Loucy (cell line): Measurements from ENCODE around the gene AIF1.

Source experiments
- H2AFZ ChIP-seq: fragments of 200-600 bp; sonication (generic); 2 replicates; pipeline ENCODE4 v1.6.0; 2016; ENCODE audit warnings: antibody characterized with exemption, mild to moderate bottlenecking, low read length, moderate library complexity
- H3F3A ChIP-seq: fragments of 200-600 bp; 2 replicates; pipeline ENCODE4 v1.6.0; 2016; ENCODE audit warnings: antibody characterized with exemption, low read depth, mild to moderate bottlenecking
- H3K27me3 ChIP-seq: fragments of 200-600 bp; sonication (generic); 2 replicates; pipeline ENCODE4 v1.6.1; 2014; ENCODE audit warnings: low read length, mild to moderate bottlenecking; ENCODE audit not compliant: insufficient read depth, poor library complexity, severe bottlenecking
- H3K36me3 ChIP-seq: fragments of 200-600 bp; sonication (generic); 2 replicates; pipeline ENCODE4 v1.6.1; 2016; ENCODE audit warnings: low read length; ENCODE audit not compliant: insufficient read depth
- H3K4me1 ChIP-seq: fragments of 200-600 bp; sonication (generic); 2 replicates; pipeline ENCODE4 v1.5.1; 2014; ENCODE audit warnings: low read length, mild to moderate bottlenecking; ENCODE audit not compliant: insufficient read depth, poor library complexity, severe bottlenecking
- H3K4me2 ChIP-seq: fragments of 200-600 bp; sonication (generic); 2 replicates; pipeline ENCODE4 v1.6.0; 2014; ENCODE audit warnings: antibody characterized with exemption, low read length, low read depth, mild to moderate bottlenecking; ENCODE audit not compliant: poor library complexity, severe bottlenecking
- H3K4me3 ChIP-seq: fragments of 200-600 bp; sonication (generic); 2 replicates; pipeline ENCODE4 v1.5.1; 2014; ENCODE audit warnings: low read length, mild to moderate bottlenecking, mixed read lengths; ENCODE audit not compliant: poor library complexity, severe bottlenecking
- H3K79me2 ChIP-seq: fragments of 200-600 bp; sonication (generic); 2 replicates; pipeline ENCODE4 v1.6.1; 2014; ENCODE audit warnings: low read length; ENCODE audit not compliant: insufficient read depth
- H3K9ac ChIP-seq: fragments of 200-600 bp; sonication (generic); 2 replicates; pipeline ENCODE4 v1.6.0; 2014; ENCODE audit warnings: mild to moderate bottlenecking, low read depth, low read length, moderate library complexity; ENCODE audit not compliant: poor library complexity, severe bottlenecking
- H3K9me2 ChIP-seq: fragments of 200-600 bp; sonication (generic); replicated peaks from 2 replicates; pipeline ENCODE4 v1.6.1; 2016; ENCODE audit warnings: low read depth, low read length, mixed read lengths
- H3K9me3 ChIP-seq: fragments of 200-600 bp; sonication (generic); 2 replicates; pipeline ENCODE4 v1.6.1; 2014; ENCODE audit warnings: mild to moderate bottlenecking, antibody characterized with exemption, low read length, low read depth; ENCODE audit not compliant: insufficient read depth
- H4K20me1 ChIP-seq: fragments of 200-600 bp; sonication (generic); 2 replicates; pipeline ENCODE4 v1.6.0; 2014; ENCODE audit warnings: antibody characterized with exemption, low read length, mild to moderate bottlenecking; ENCODE audit not compliant: insufficient read depth, poor library complexity, severe bottlenecking
- CTCF ChIP-seq: fragments of 200-600 bp; sonication (generic); conservative IDR thresholded peaks from 2 replicates; pipeline ENCODE4 v1.5.1; 2014; ENCODE audit warnings: mild to moderate bottlenecking, antibody characterized with exemption, low read length
- EZH2phosphoT487 ChIP-seq: fragments of 200-600 bp; IDR thresholded peaks from 2 replicates; pipeline ENCODE4 v1.6.1; 2018; ENCODE audit warnings: antibody characterized with exemption, mild to moderate bottlenecking, moderate library complexity, borderline replicate concordance

The AIF1 gene

GRCh38 chr6:31585491-31585890, 29.5 kb upstream of the AIF1 start:
- Histone ChIP-seq H4K20me1 (no peaks in the 10 kb centered on the region), H3K4me1 (peaks cover 68% of the 10 kb centered on the region), H3K9me3 (no peaks in the 10 kb centered on the region), H3K9ac (peak overlapping the region; percentile 85), H3K9me2 (no peaks in the 10 kb centered on the region), H3K4me2 (peak overlapping the region; percentile 93), H3K27me3 (no peaks in the 10 kb centered on the region), H2AFZ (no peak overlapping the region), H3K36me3 (no peaks in the 10 kb centered on the region), H3F3A (peaks cover 3% of the 10 kb centered on the region; the same call in 1 of the 2 replicates), H3K4me3 (peak overlapping the region; percentile 70), H3K79me2 (peaks cover 49% of the 10 kb centered on the region)
- TF ChIP-seq CTCF (peak; percentile 73), EZH2phosphoT487 (no peak)

GRCh38 chr6:31586008-31586407, 29.0 kb upstream of the AIF1 start, which contains the start of gene LST1:
LST1 (plus strand) TSS chr6:31586277; CDS start chr6:31587300, 1,023 bp downstream.
- Histone ChIP-seq H3K27me3 (no peaks in the 10 kb centered on the region), H3K4me1 (peaks cover 66% of the 10 kb centered on the region), H3K9me2 (no peaks in the 10 kb centered on the region), H3K9me3 (no peaks in the 10 kb centered on the region), H3K36me3 (no peaks in the 10 kb centered on the region), H3F3A (peaks cover 3% of the 10 kb centered on the region; the same call in 1 of the 2 replicates), H3K4me2 (peak within 1 kb of the TSS; percentile 93), H4K20me1 (no peaks in the 10 kb centered on the region), H2AFZ (no peak within 1 kb of the TSS), H3K79me2 (peaks cover 47% of the 10 kb centered on the region), H3K9ac (peak within 1 kb of the TSS; percentile 85), H3K4me3 (peak within 1 kb of the TSS; percentile 70)
- TF ChIP-seq EZH2phosphoT487, result no peak
- no peak for TF ChIP-seq CTCF

GRCh38 chr6:31586599-31587281, 28.3 kb upstream of the AIF1 start:
- H3K9me3 ChIP-seq, result no peaks in the 10 kb centered on the region
- peaks cover 45% of the 10 kb centered on the region for H3K79me2 ChIP-seq
- H4K20me1 ChIP-seq, result no peaks in the 10 kb centered on the region
- no peaks in the 10 kb centered on the region for H3K27me3 ChIP-seq
- no peaks in the 10 kb centered on the region for H3K36me3 ChIP-seq
- H3K4me1 ChIP-seq, result peaks cover 62% of the 10 kb centered on the region
- H2AFZ ChIP-seq, result no peak overlapping the region
- H3K4me2 ChIP-seq, result peak overlapping the region; percentile 93
- TF ChIP-seq EZH2phosphoT487, result no peak
- TF ChIP-seq CTCF, result no peak
- peak overlapping the region; percentile 70 for H3K4me3 ChIP-seq
- H3K9ac ChIP-seq, result peak overlapping the region; percentile 85
- no peaks in the 10 kb centered on the region for H3K9me2 ChIP-seq
- peaks cover 3% of the 10 kb centered on the region; the same call in 1 of the 2 replicates for H3F3A ChIP-seq
